HL-60 (cell line): ENCODE results near the gene FOXO1.

ENCODE experiments used
- DNase-seq, 2 experiments: peaks; one replicate each; pipeline ENCODE4 v3.0.0-alpha.2; 2010 to 2020; ENCODE audit warnings: low read depth in 1 of 2, low spot score in 1 of 2
- H3K27ac ChIP-seq: fragments of 250-450 bp; sonication (Bioruptor Pico); replicated peaks from 2 replicates; pipeline ENCODE4 v1.5.1; 2020; ENCODE audit warnings: mild to moderate bottlenecking, moderate library complexity
- H3K27me3 ChIP-seq: fragments of 250-450 bp; sonication (Bioruptor Pico); 2 replicates; pipeline ENCODE4 v1.5.1; 2021; ENCODE audit warnings: mild to moderate bottlenecking, moderate library complexity; ENCODE audit not compliant: insufficient read depth, poor library complexity, severe bottlenecking
- H3K4me3 ChIP-seq: replicated peaks from 2 replicates; pipeline ENCODE4 v1.5.1; 2011; ENCODE audit warnings: mild to moderate bottlenecking, control low read depth, low read length; ENCODE audit not compliant: insufficient read depth
- CTCF ChIP-seq: IDR thresholded peaks from one replicate; pipeline ENCODE4 v1.5.1; 2011; ENCODE audit warnings: low read length, control low read depth, inconsistent platforms; ENCODE audit not compliant: insufficient read depth
- GABPA ChIP-seq: IDR thresholded peaks from 2 replicates; pipeline ENCODE4 v1.6.1; 2012; ENCODE audit warnings: low read depth
- POLR2AphosphoS5 ChIP-seq: IDR thresholded peaks from 2 replicates; pipeline ENCODE4 v1.6.1; 2012; ENCODE audit warnings: low read depth
- REST ChIP-seq: IDR thresholded peaks from 2 replicates; pipeline ENCODE4 v1.6.1; 2012; ENCODE audit warnings: low read depth; ENCODE audit not compliant: insufficient replicate concordance
- SPI1 ChIP-seq: IDR thresholded peaks from 2 replicates; pipeline ENCODE4 v1.6.1; 2012; ENCODE audit warnings: low read depth, mild to moderate bottlenecking, borderline replicate concordance

The FOXO1 gene

GRCh38 chr13:40599124-40599523, 67.3 kb downstream of the FOXO1 start:
- Histone ChIP-seq H3K27ac (no peak overlapping the region), H3K27me3 (peaks cover 16% of the 10 kb centered on the region), H3K4me3 (no peak overlapping the region)
- DNase-seq, result no peak
- TF ChIP-seq REST (no peak), GABPA (no peak), CTCF (no peak), POLR2AphosphoS5 (no peak), SPI1 (no peak)

GRCh38 chr13:40598569-40598968, 67.9 kb downstream of the FOXO1 start:
- Histone ChIP-seq H3K27ac (no peak overlapping the region), H3K27me3 (peaks cover 16% of the 10 kb centered on the region), H3K4me3 (no peak overlapping the region)
- TF ChIP-seq REST (no peak), CTCF (no peak), POLR2AphosphoS5 (no peak), SPI1 (no peak), GABPA (no peak)
- DNase-seq, result no peak

- no peak for TF ChIP-seq SPI1
- no peak for TF ChIP-seq CTCF
- TF ChIP-seq REST, result no peak
- TF ChIP-seq GABPA, result no peak
- no peak for TF ChIP-seq POLR2AphosphoS5
- H3K27ac ChIP-seq, result no peak overlapping the region
- DNase-seq, result no peak
- no peak overlapping the region for H3K4me3 ChIP-seq
- peaks cover 16% of the 10 kb centered on the region for H3K27me3 ChIP-seq
These were observed 68.6 kb downstream of the FOXO1 start for GRCh38 chr13:40597735-40598365.
